ENCODE results near the gene ZBTB16.

ZBTB16 gene

GRCh38 chr11:114150671-114151070, 91.2 kb downstream of the ZBTB16 start:
- H3K4me3 ChIP-seq (replicated peaks; ENCODE audit: low read depth, low read length): no peak overlapping the region
- DNase-seq (ENCODE audit: extremely low read depth, low read depth): no peak
- no peak for TF ChIP-seq CTCF (IDR thresholded peaks at IDR 0.05; ENCODE audit: low read depth, low read length, missing control alignments)

GRCh38 chr11:114151631-114152030, 92.1 kb downstream of the ZBTB16 start:
- TF ChIP-seq CTCF (IDR thresholded peaks at IDR 0.05; ENCODE audit: low read depth, low read length, missing control alignments): no peak
- DNase-seq (ENCODE audit: extremely low read depth, low read depth): no peak
- H3K4me3 ChIP-seq (replicated peaks; ENCODE audit: low read depth, low read length): no peak overlapping the region

GRCh38 chr11:114152162-114152561, 92.7 kb downstream of the ZBTB16 start:
- TF ChIP-seq CTCF (IDR thresholded peaks at IDR 0.05; ENCODE audit: low read depth, low read length, missing control alignments): no peak
- H3K4me3 ChIP-seq (replicated peaks; ENCODE audit: low read depth, low read length): no peak overlapping the region
- DNase-seq (ENCODE audit: extremely low read depth, low read depth): no peak

GRCh38 chr11:114152785-114153184, 93.3 kb downstream of the ZBTB16 start:
- no peak overlapping the region for H3K4me3 ChIP-seq (replicated peaks; ENCODE audit: low read depth, low read length)
- no peak for TF ChIP-seq CTCF (IDR thresholded peaks at IDR 0.05; ENCODE audit: low read depth, low read length, missing control alignments)
- no peak for DNase-seq (ENCODE audit: extremely low read depth, low read depth)

GRCh38 chr11:114153224-114153623, 93.7 kb downstream of the ZBTB16 start:
- TF ChIP-seq CTCF (IDR thresholded peaks at IDR 0.05; ENCODE audit: low read depth, low read length, missing control alignments): no peak
- no peak overlapping the region for H3K4me3 ChIP-seq (replicated peaks; ENCODE audit: low read depth, low read length)
- DNase-seq (ENCODE audit: extremely low read depth, low read depth): no peak

- no peak for DNase-seq (ENCODE audit: extremely low read depth, low read depth)
- no peak overlapping the region for H3K4me3 ChIP-seq (replicated peaks; ENCODE audit: low read depth, low read length)
- no peak for TF ChIP-seq CTCF (IDR thresholded peaks at IDR 0.05; ENCODE audit: low read depth, low read length, missing control alignments)
These were observed 94.9 kb downstream of the ZBTB16 start for GRCh38 chr11:114154271-114155047.

- DNase-seq (ENCODE audit: extremely low read depth, low read depth): no peak
- H3K4me3 ChIP-seq (replicated peaks; ENCODE audit: low read depth, low read length): no peak overlapping the region
- TF ChIP-seq CTCF (IDR thresholded peaks at IDR 0.05; ENCODE audit: low read depth, low read length, missing control alignments): no peak
These were observed 95.6 kb downstream of the ZBTB16 start for GRCh38 chr11:114155116-114155515.

Data from HFF-Myc (cell line).